ENCODE results near the gene OXGR1. TPM values are rescaled to one million over a fixed set of nuclear protein-coding genes. Genes with fewer than 3 reads are reported as not detected.

Gene OXGR1
- polyA plus RNA-seq, 1 experiment, result not detected

DNA sequence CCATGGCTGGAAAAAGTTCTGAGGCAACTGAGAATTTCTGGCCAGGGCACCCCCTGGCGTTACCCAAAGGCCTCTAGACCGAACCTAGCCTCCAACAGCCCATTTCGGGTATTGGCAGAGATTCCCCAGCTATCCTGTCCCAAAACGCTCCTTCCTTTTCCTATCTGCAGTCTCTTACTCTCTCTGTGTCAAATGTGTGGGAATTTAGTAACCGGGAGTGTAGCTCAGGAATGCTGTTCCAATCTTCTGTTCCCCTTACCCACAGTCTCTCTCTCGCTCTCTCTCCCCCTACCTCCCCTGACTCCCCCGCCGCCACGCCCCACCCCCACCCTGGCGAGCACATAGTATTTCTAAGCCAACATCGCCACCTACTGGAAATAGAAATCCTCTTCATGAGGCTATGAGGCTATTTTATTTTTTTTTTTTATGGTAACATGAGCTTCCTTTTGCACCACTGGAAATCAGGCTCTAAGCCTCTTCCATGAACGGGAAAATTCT is 27.0 kb downstream of the OXGR1 start:
- Histone ChIP-seq H3K27me3 (ENCODE audit: control insufficient read depth, insufficient read depth, low read length) (no peaks in the 10 kb centered on the region), H3K4me3 (ENCODE audit: low read depth, low read length) (no peak overlapping the region), H3K9me3 (ENCODE audit: control insufficient read depth, insufficient read depth, low read length) (peaks cover 10% of the 10 kb centered on the region; the same call in 1 of the 2 replicates), H3K27ac (ENCODE audit: low read depth, low read length) (no peak overlapping the region)
- TF ChIP-seq, protein P1, sequence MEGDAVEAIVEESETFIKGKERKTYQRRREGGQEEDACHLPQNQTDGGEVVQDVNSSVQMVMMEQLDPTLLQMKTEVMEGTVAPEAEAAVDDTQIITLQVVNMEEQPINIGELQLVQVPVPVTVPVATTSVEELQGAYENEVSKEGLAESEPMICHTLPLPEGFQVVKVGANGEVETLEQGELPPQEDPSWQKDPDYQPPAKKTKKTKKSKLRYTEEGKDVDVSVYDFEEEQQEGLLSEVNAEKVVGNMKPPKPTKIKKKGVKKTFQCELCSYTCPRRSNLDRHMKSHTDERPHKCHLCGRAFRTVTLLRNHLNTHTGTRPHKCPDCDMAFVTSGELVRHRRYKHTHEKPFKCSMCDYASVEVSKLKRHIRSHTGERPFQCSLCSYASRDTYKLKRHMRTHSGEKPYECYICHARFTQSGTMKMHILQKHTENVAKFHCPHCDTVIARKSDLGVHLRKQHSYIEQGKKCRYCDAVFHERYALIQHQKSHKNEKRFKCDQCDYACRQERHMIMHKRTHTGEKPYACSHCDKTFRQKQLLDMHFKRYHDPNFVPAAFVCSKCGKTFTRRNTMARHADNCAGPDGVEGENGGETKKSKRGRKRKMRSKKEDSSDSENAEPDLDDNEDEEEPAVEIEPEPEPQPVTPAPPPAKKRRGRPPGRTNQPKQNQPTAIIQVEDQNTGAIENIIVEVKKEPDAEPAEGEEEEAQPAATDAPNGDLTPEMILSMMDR (IDR thresholded peaks at IDR 0.05; ENCODE audit: low read depth, low read length), result no peak
- DNase-seq (ENCODE audit: low read depth, low spot score), result no peak
- ChIA-PET POLR2A (no interaction called here), CTCF (interaction anchor here (1.2 to 2.2 kb wide), 2 partner anchors 8 to 9 kb away, joined by 3 to 6 read pairs; no protein-coding TSS in a partner anchor)

DNA sequence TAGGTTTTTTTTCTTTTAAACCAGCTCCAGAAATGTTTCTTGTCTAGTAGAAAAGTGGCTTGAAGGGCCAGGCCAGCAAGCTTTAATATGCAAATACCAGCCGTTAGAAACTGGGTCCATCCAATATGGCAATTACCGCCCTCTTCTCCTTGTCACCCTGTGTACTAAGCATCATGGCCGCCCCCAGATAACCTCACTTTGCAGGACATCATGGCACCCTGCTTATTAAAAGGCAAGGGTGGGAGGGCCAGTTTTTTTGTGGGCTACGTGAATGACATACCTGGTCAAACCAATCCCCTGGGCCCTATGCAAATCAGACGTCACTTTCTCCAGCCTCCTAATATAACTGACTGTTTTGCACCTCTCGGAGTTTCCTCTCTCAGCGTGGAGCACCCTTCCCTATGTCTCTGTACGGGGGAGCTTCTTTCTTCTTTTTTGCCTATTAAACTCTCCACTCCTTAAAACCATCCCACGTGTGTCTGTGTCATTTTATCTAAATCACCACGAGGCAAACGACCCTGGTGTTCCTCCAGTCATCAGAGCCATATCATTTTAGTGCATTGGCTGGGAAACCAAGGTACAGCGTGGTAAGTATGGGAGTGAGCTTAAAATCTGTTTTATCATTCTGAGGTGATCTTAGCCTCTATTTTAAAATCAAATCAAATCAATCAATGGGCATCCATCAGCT is 27.7 kb downstream of the OXGR1 start:
- H3K27me3 ChIP-seq (ENCODE audit: control insufficient read depth, insufficient read depth, low read length), result no peaks in the 10 kb centered on the region
- H3K27ac ChIP-seq (ENCODE audit: low read depth, low read length), result no peak overlapping the region
- ChIA-PET POLR2A (no interaction called here), CTCF (interaction anchor here (0.6 to 2.2 kb wide), 3 partner anchors 7 to 39 kb away, joined by 3 to 6 read pairs (median 3); no protein-coding TSS in a partner anchor)
- TF ChIP-seq, protein P1 (IDR thresholded peaks at IDR 0.05; ENCODE audit: low read depth, low read length), result no peak
- H3K9me3 ChIP-seq (ENCODE audit: control insufficient read depth, insufficient read depth, low read length), result peaks cover 10% of the 10 kb centered on the region; the same call in 1 of the 2 replicates
- no peak for DNase-seq (ENCODE audit: low read depth, low spot score)
- H3K4me3 ChIP-seq (ENCODE audit: low read depth, low read length), result no peak overlapping the region

DNA sequence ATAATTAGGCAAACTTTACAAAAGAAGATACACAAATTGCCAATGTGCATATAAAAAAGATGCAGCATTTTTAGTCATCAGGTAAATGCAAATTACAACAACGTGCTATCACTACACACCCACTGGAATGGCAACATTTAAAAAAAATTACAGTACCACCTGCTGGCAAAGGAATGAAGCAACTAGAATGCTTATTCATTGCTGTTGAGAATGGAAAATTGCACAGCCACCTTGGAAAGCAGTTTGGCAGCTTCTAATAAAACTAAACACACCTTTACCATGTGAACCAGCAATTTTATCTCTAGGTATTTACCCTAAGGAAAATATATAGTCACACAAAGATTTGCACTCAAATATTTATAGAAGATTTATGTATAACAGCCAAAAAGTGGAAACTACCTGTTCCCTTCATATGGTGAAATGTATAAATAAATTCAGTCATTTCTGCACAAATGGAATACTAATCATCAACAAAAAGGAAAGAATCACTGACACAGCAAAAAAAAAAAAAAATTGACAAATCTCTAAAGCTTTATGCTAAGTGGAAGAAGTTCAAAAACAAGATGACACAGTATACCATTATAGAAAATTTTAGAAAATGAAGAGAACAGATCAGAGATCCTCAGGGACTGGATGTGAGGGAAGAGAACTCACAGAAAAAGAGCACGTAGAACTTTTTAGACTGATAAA is 30.3 kb downstream of the OXGR1 start:
- no peak overlapping the region for H3K27ac ChIP-seq (ENCODE audit: low read depth, low read length)
- CTCF ChIA-PET, result no interaction called here

DNA sequence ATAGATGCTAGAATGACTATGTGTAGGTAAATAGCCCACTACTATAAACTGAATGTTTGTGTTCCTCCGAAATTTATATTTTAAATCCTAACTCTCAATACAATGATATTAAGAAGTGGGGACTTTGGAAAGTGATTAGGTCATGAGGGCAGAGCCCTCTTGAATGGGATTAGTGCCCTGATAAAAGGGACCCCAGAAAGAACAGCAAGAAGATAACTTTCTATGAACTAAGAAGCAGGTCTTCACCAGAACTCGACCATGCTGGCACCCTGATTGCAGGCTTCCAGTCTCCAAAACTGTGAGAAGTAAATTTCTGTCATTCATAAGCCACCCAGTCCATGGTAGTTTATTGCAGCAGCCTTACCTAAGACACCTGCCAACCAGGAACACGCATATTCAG is 33.9 kb downstream of the OXGR1 start:
- DNase-seq (ENCODE audit: low read depth, low spot score), result no peak
- POLR2A ChIA-PET, result interaction anchor here (0.6 kb wide), 1 partner anchor 38 kb away, joined by 3 read pairs; no protein-coding TSS in a partner anchor
- CTCF ChIA-PET, result no interaction called here
- no peak overlapping the region for H3K4me3 ChIP-seq (ENCODE audit: low read depth, low read length)
- no peak overlapping the region for H3K27ac ChIP-seq (ENCODE audit: low read depth, low read length)
- H3K27me3 ChIP-seq (ENCODE audit: control insufficient read depth, insufficient read depth, low read length), result no peaks in the 10 kb centered on the region
- H3K9me3 ChIP-seq (ENCODE audit: control insufficient read depth, insufficient read depth, low read length), result no peaks in the 10 kb centered on the region
- TF ChIP-seq, protein P1 (IDR thresholded peaks at IDR 0.05; ENCODE audit: low read depth, low read length), result no peak

More for the DNA sequence above, 30.3 kb downstream of the OXGR1 start:
- Histone ChIP-seq H3K9me3 (ENCODE audit: control insufficient read depth, insufficient read depth, low read length) (peaks cover 10% of the 10 kb centered on the region; the same call in 1 of the 2 replicates), H3K27me3 (ENCODE audit: control insufficient read depth, insufficient read depth, low read length) (no peaks in the 10 kb centered on the region), H3K4me3 (ENCODE audit: low read depth, low read length) (no peak overlapping the region)
- POLR2A ChIA-PET, result no interaction called here
- DNase-seq (ENCODE audit: low read depth, low spot score), result no peak
- TF ChIP-seq, protein P1 (IDR thresholded peaks at IDR 0.05; ENCODE audit: low read depth, low read length), result no peak
